ENCODE data around the gene HSPA12A. TPM values are rescaled to one million over a fixed set of nuclear protein-coding genes. Genes with fewer than 3 reads are reported as not detected.

Gene HSPA12A
- total RNA-seq, 1 donor: 10.9 TPM

GRCh38 chr10:116669080-116669479, 73.3 kb downstream of the HSPA12A start:
- Histone ChIP-seq H3K4me2 (ENCODE audit: insufficient read depth, low read length) (no peak overlapping the region), H3K36me3 (ENCODE audit: insufficient read depth, low read length) (peaks cover 2% of the 10 kb centered on the region), H3K4me3 (ENCODE audit: insufficient read depth, low read length) (no peak overlapping the region), H3K27me3 (ENCODE audit: insufficient read depth, low read length) (peaks cover 5% of the 10 kb centered on the region), H2AFZ (ENCODE audit: low read length) (no peak overlapping the region), H3K4me1 (ENCODE audit: insufficient read depth, low read length) (peaks cover 14% of the 10 kb centered on the region), H3K27ac (ENCODE audit: low read depth, low read length) (no peak overlapping the region), H3K9me3 (ENCODE audit: low read depth, low read length) (no peaks in the 10 kb centered on the region), H4K20me1 (ENCODE audit: insufficient read depth, low read length) (no peaks in the 10 kb centered on the region), H3K79me2 (ENCODE audit: insufficient read depth, low read length) (no peaks in the 10 kb centered on the region)
- DNase-seq (ENCODE audit: insufficient read length, low spot score, missing footprints): peak; percentile 90
- TF ChIP-seq, protein P1, sequence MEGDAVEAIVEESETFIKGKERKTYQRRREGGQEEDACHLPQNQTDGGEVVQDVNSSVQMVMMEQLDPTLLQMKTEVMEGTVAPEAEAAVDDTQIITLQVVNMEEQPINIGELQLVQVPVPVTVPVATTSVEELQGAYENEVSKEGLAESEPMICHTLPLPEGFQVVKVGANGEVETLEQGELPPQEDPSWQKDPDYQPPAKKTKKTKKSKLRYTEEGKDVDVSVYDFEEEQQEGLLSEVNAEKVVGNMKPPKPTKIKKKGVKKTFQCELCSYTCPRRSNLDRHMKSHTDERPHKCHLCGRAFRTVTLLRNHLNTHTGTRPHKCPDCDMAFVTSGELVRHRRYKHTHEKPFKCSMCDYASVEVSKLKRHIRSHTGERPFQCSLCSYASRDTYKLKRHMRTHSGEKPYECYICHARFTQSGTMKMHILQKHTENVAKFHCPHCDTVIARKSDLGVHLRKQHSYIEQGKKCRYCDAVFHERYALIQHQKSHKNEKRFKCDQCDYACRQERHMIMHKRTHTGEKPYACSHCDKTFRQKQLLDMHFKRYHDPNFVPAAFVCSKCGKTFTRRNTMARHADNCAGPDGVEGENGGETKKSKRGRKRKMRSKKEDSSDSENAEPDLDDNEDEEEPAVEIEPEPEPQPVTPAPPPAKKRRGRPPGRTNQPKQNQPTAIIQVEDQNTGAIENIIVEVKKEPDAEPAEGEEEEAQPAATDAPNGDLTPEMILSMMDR (IDR thresholded peaks at IDR 0.05; ENCODE audit: extremely low read depth, low read depth, low read length): no peak

GRCh38 chr10:116668446-116668845, 73.9 kb downstream of the HSPA12A start:
- H3K79me2 ChIP-seq (ENCODE audit: insufficient read depth, low read length): no peaks in the 10 kb centered on the region
- H3K27me3 ChIP-seq (ENCODE audit: insufficient read depth, low read length): peaks cover 5% of the 10 kb centered on the region
- no peak overlapping the region for H3K4me2 ChIP-seq (ENCODE audit: insufficient read depth, low read length)
- TF ChIP-seq, protein P1 (IDR thresholded peaks at IDR 0.05; ENCODE audit: extremely low read depth, low read depth, low read length): no peak
- H3K9me3 ChIP-seq (ENCODE audit: low read depth, low read length): no peaks in the 10 kb centered on the region
- no peak overlapping the region for H2AFZ ChIP-seq (ENCODE audit: low read length)
- no peaks in the 10 kb centered on the region for H3K36me3 ChIP-seq (ENCODE audit: insufficient read depth, low read length)
- no peak overlapping the region for H3K27ac ChIP-seq (ENCODE audit: low read depth, low read length)
- peaks cover 14% of the 10 kb centered on the region for H3K4me1 ChIP-seq (ENCODE audit: insufficient read depth, low read length)
- no peak for DNase-seq (ENCODE audit: insufficient read length, low spot score, missing footprints)
- no peak overlapping the region for H3K4me3 ChIP-seq (ENCODE audit: insufficient read depth, low read length)
- H4K20me1 ChIP-seq (ENCODE audit: insufficient read depth, low read length): no peaks in the 10 kb centered on the region

DNA sequence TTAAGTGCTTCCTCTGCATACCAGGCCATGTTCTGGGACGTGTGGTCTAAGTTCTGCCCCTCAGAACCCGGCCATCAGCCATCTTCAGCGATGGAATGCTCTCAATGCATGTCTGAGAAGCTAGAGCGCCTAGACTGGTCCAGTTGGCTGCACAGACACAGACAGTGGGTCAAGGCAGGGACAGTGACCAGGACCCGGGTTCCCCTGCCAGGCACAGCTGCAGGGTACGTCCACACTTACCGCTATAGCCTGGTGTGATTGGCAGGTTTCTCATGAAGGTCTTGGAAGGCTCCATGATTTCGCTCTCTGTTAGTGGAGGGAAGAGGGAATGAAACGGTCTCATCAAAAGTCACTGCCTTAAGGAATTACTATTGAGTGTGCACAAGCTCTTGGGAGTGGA, 74.3 kb downstream of the HSPA12A start:
- H3K27ac ChIP-seq (ENCODE audit: low read depth, low read length): no peak overlapping the region
- H4K20me1 ChIP-seq (ENCODE audit: insufficient read depth, low read length): no peaks in the 10 kb centered on the region
- TF ChIP-seq, protein P1 (IDR thresholded peaks at IDR 0.05; ENCODE audit: extremely low read depth, low read depth, low read length): no peak
- no peaks in the 10 kb centered on the region for H3K79me2 ChIP-seq (ENCODE audit: insufficient read depth, low read length)
- peaks cover 14% of the 10 kb centered on the region for H3K4me1 ChIP-seq (ENCODE audit: insufficient read depth, low read length)
- no peak overlapping the region for H2AFZ ChIP-seq (ENCODE audit: low read length)
- no peaks in the 10 kb centered on the region for H3K36me3 ChIP-seq (ENCODE audit: insufficient read depth, low read length)
- no peak overlapping the region for H3K4me3 ChIP-seq (ENCODE audit: insufficient read depth, low read length)
- peaks cover 5% of the 10 kb centered on the region for H3K27me3 ChIP-seq (ENCODE audit: insufficient read depth, low read length)
- H3K4me2 ChIP-seq (ENCODE audit: insufficient read depth, low read length): no peak overlapping the region
- no peak for DNase-seq (ENCODE audit: insufficient read length, low spot score, missing footprints)
- H3K9me3 ChIP-seq (ENCODE audit: low read depth, low read length): no peaks in the 10 kb centered on the region

GRCh38 chr10:116667484-116667883, 74.9 kb downstream of the HSPA12A start:
- Histone ChIP-seq H3K36me3 (ENCODE audit: insufficient read depth, low read length) (no peaks in the 10 kb centered on the region), H3K4me1 (ENCODE audit: insufficient read depth, low read length) (peaks cover 14% of the 10 kb centered on the region), H3K79me2 (ENCODE audit: insufficient read depth, low read length) (no peaks in the 10 kb centered on the region), H3K4me2 (ENCODE audit: insufficient read depth, low read length) (no peak overlapping the region), H4K20me1 (ENCODE audit: insufficient read depth, low read length) (no peaks in the 10 kb centered on the region), H2AFZ (ENCODE audit: low read length) (no peak overlapping the region), H3K27me3 (ENCODE audit: insufficient read depth, low read length) (peaks cover 5% of the 10 kb centered on the region), H3K9me3 (ENCODE audit: low read depth, low read length) (no peaks in the 10 kb centered on the region), H3K27ac (ENCODE audit: low read depth, low read length) (no peak overlapping the region), H3K4me3 (ENCODE audit: insufficient read depth, low read length) (no peak overlapping the region)
- TF ChIP-seq, protein P1 (IDR thresholded peaks at IDR 0.05; ENCODE audit: extremely low read depth, low read depth, low read length): no peak
- no peak for DNase-seq (ENCODE audit: insufficient read length, low spot score, missing footprints)

All from osteoblast (primary cell).